NCI-H2081 treated with DMSO at 0.1 percent for 48 hours (cell line): ENCODE measurements around the gene CD300A.
"Not testable (repeated sequence)": the region's sequence is repeated elsewhere in the genome, so short reads cannot be mapped to it uniquely, and the experiment has no call there.

Source experiments
- DNase-seq: peaks from one replicate; lab custom pipeline; 2025; lab: John Stamatoyannopoulos, UW

Gene CD300A

GRCh38 chr17:74478420-74479100 lies 12.1 kb downstream of the CD300A start:
- no peak for DNase-seq

GRCh38 chr17:74480290-74480689 lies 13.9 kb downstream of the CD300A start:
- no peak for DNase-seq

- DNase-seq, result no peak
Measured at GRCh38 chr17:74481621-74482020, 15.2 kb downstream of the CD300A start.

GRCh38 chr17:74484066-74484465 lies 17.6 kb downstream of the CD300A start:
- no peak for DNase-seq

- no peak for DNase-seq
Measured at GRCh38 chr17:74485022-74485743, 18.7 kb downstream of the CD300A start.

- DNase-seq, result no peak
Measured at GRCh38 chr17:74485841-74486240, 19.4 kb downstream of the CD300A start.

- DNase-seq, result not testable (repeated sequence)
Measured at GRCh38 chr17:74488276-74488675, 21.8 kb downstream of the CD300A start.

GRCh38 chr17:74490716-74491115 lies 24.3 kb downstream of the CD300A start:
- DNase-seq, result no peak

GRCh38 chr17:74491626-74492025 lies 25.2 kb downstream of the CD300A start:
- no peak for DNase-seq

- peak; percentile 12 for DNase-seq
Measured at GRCh38 chr17:74493331-74493833, 26.9 kb downstream of the CD300A start.

GRCh38 chr17:74497471-74497870 lies 31.0 kb downstream of the CD300A start:
- DNase-seq, result no peak

- no peak for DNase-seq
Measured at GRCh38 chr17:74499992-74500391, 33.6 kb downstream of the CD300A start.

- DNase-seq, result no peak
Measured at GRCh38 chr17:74502861-74503260, 36.4 kb downstream of the CD300A start.

- DNase-seq, result not testable (repeated sequence)
Measured at GRCh38 chr17:74503949-74504348, 37.5 kb downstream of the CD300A start.

- DNase-seq, result no peak
Measured at GRCh38 chr17:74508156-74508555, 41.7 kb downstream of the CD300A start.

- no peak for DNase-seq
Measured at GRCh38 chr17:74512036-74512435, 45.6 kb downstream of the CD300A start.

- DNase-seq, result no peak
Measured at GRCh38 chr17:74512624-74513091, 46.2 kb downstream of the CD300A start.

GRCh38 chr17:74513987-74514631 lies 47.7 kb downstream of the CD300A start:
- DNase-seq, result no peak

- no peak for DNase-seq
Measured at GRCh38 chr17:74514632-74515334, 48.3 kb downstream of the CD300A start.

GRCh38 chr17:74515941-74516340 lies 49.5 kb downstream of the CD300A start:
- no peak for DNase-seq

- DNase-seq, result no peak
Measured at GRCh38 chr17:74516561-74517328, 50.3 kb downstream of the CD300A start.
